K562 (cell line): Measurements from ENCODE around the gene MMP26. TPM values are rescaled to one million over a fixed set of nuclear protein-coding genes. Genes with fewer than 3 reads are reported as not detected.

ENCODE experiments used
- ATAC-seq: fragments of 200-7000 bp; cut with Tn5 transposase; 3 replicates; pipeline ENCODE4 v1.9.1; 2020; ENCODE audit warnings: moderate library complexity
- BruUV-seq: library from RNA; stranded (reverse); fragments of 400-500 nt; replicated peaks from 2 replicates; lab custom pipeline; 2021; lab: Mats Ljungman, UMichigan
- CTCF ChIA-PET: fragments of 300-600 bp; formaldehyde crosslinking; extraction: SDS; loops from one replicate; lab custom pipeline; 2021; ENCODE audit warnings: low intra/inter-chr PET ratio; lab: Yijun Ruan, JAX
- POLR2A ChIA-PET: fragments of 300-600, 350-650 bp; sonication (Branson Sonifier 250); formaldehyde crosslinking; extraction: SDS; loops from one replicate; lab custom pipeline; 2021; ENCODE audit warnings: antibody characterized with exemption, inconsistent platforms; lab: Yijun Ruan, JAX
- DNase-seq, 4 experiments: peaks; one replicate each; pipeline versions ENCODE4 v3.0.0 to v3.0.0-alpha.2; 2011 to 2018; ENCODE audit warnings: low spot score in 3 of 4, mixed read lengths in 3 of 4; ENCODE audit errors: extremely low read depth in 1 of 4
- FAIRE-seq: peaks from 2 replicates; lab custom pipeline; 2011; peaks lifted over from hg19 to GRCh38; lab: Jason Lieb, UNC
- H2AFZ ChIP-seq: 2 replicates; pipeline ENCODE4 v1.6.0; 2011; ENCODE audit warnings: low read depth, low read length, control low read depth, inconsistent platforms
- H3K27ac ChIP-seq: fragments of 200-600 bp; 3 replicates; pipeline ENCODE4 v1.8.0; 2011; ENCODE audit warnings: low read depth, mild to moderate bottlenecking, control low read depth, inconsistent platforms, low read length, moderate library complexity, mixed read lengths; ENCODE audit errors: extremely low read depth
- H3K27me3 ChIP-seq, 2 experiments: fragments of 300-600 bp in 1 of 2; 2 replicates in 1 of 2; 3 replicates in 1 of 2; pipeline versions ENCODE4 v1.6.0 to v1.8.0; 2011; ENCODE audit warnings: inconsistent platforms in 2 of 2, low read length in 2 of 2, mild to moderate bottlenecking in 1 of 2, mixed read lengths in 1 of 2, moderate library complexity in 1 of 2; ENCODE audit not compliant: control insufficient read depth in 2 of 2, insufficient read depth in 2 of 2
- H3K36me3 ChIP-seq: fragments of 300-600 bp; 3 replicates; pipeline ENCODE4 v1.8.0; 2011; ENCODE audit warnings: mild to moderate bottlenecking, low read length, inconsistent platforms; ENCODE audit not compliant: control insufficient read depth, insufficient read depth
- H3K4me1 ChIP-seq, 2 experiments: fragments of 200-600 bp in 1 of 2; replicated peaks in 1 of 2; 2 replicates in 1 of 2; 3 replicates in 1 of 2; pipeline versions ENCODE4 v1.5.1 to v1.8.0; 2011; ENCODE audit warnings: inconsistent platforms in 2 of 2, low read length in 2 of 2, mild to moderate bottlenecking in 1 of 2, mixed read lengths in 1 of 2, moderate library complexity in 1 of 2; ENCODE audit not compliant: control insufficient read depth in 2 of 2, insufficient read depth in 2 of 2
- H3K4me2 ChIP-seq: 2 replicates; pipeline ENCODE4 v1.6.1; 2011; ENCODE audit warnings: low read length, control low read depth, inconsistent platforms, mixed read lengths; ENCODE audit not compliant: insufficient read depth
- H3K4me3 ChIP-seq: fragments of 200-600 bp; sonication (generic), shearing (Covaris generic); 2 replicates; pipeline ENCODE4 v1.5.1; 2016; ENCODE audit warnings: control low read depth, inconsistent platforms
- H3K79me2 ChIP-seq: fragments of 200-600 bp; 3 replicates; pipeline ENCODE4 v1.8.0; 2011; ENCODE audit warnings: low read length, inconsistent platforms; ENCODE audit not compliant: control insufficient read depth, insufficient read depth
- H3K9ac ChIP-seq, 2 experiments: 2 replicates each; pipeline versions ENCODE4 v1.6.0 to v1.6.1; 2011; ENCODE audit warnings: low read depth in 2 of 2, low read length in 2 of 2, control low read depth in 1 of 2, inconsistent platforms in 1 of 2, mild to moderate bottlenecking in 1 of 2, mixed read lengths in 1 of 2; ENCODE audit not compliant: insufficient read depth in 1 of 2
- H3K9me1 ChIP-seq: one replicate; pipeline ENCODE4 v1.6.0; 2011; ENCODE audit warnings: inconsistent platforms, mild to moderate bottlenecking, low read length, moderate library complexity; ENCODE audit not compliant: control insufficient read depth, insufficient read depth
- H3K9me3 ChIP-seq: replicated peaks from 2 replicates; pipeline ENCODE4 v1.5.1; 2011; ENCODE audit warnings: low read depth, low read length, inconsistent platforms; ENCODE audit not compliant: control insufficient read depth, insufficient read depth
- H4K20me1 ChIP-seq: replicated peaks from 2 replicates; pipeline ENCODE4 v1.6.1; 2011; ENCODE audit warnings: low read length, inconsistent platforms, mixed read lengths; ENCODE audit not compliant: control insufficient read depth, insufficient read depth
- CAMTA2 ChIP-seq: fragments of 250-450 bp; sonication (Bioruptor Pico); conservative IDR thresholded peaks from 2 replicates; pipeline ENCODE4 v1.5.1; 2022
- CBFA2T3 ChIP-seq: fragments of 450-650 bp; IDR thresholded peaks from 2 replicates; pipeline ENCODE4 v1.6.1; 2017
- MEF2A ChIP-seq: IDR thresholded peaks from 2 replicates; pipeline ENCODE4 v1.6.1; 2011; ENCODE audit warnings: low read depth, mild to moderate bottlenecking, low read length, moderate library complexity; ENCODE audit not compliant: control insufficient read depth
- MEIS2 ChIP-seq: fragments of 450-650 bp; IDR thresholded peaks from 2 replicates; pipeline ENCODE4 v1.6.1; 2014; ENCODE audit warnings: mild to moderate bottlenecking; ENCODE audit not compliant: partially characterized antibody
- MYBL2 ChIP-seq, 2 experiments: fragments of 450-650 bp in 1 of 2; sonication (generic) in 1 of 2; formaldehyde crosslinking in 1 of 2; IDR thresholded peaks; 2 replicates each; pipeline versions ENCODE4 v1.6.1 to v1.8.1; 2017 to 2022; ENCODE audit warnings: borderline replicate concordance in 1 of 2, inconsistent platforms in 1 of 2, low read depth in 1 of 2, mild to moderate bottlenecking in 1 of 2, missing genetic modification reagents in 1 of 2, moderate library complexity in 1 of 2
- NUFIP1 ChIP-seq: fragments of 450-650 bp; IDR thresholded peaks from 2 replicates; pipeline ENCODE4 v1.6.1; 2018; ENCODE audit not compliant: partially characterized antibody
- POLR2AphosphoS2 ChIP-seq: IDR thresholded peaks from 2 replicates; pipeline ENCODE4 v1.6.1; 2012; ENCODE audit warnings: low read length, improper control_type of control experiment
- RCOR1 ChIP-seq, 2 experiments: IDR thresholded peaks; 2 replicates each; pipeline ENCODE4 v1.6.1; 2012; ENCODE audit warnings: low read depth in 2 of 2, low read length in 2 of 2, borderline replicate concordance in 1 of 2, improper control_type of control experiment in 1 of 2
- TCF7 ChIP-seq: sonication (generic); IDR thresholded peaks from 2 replicates; pipeline ENCODE4 v1.6.1; 2016; ENCODE audit warnings: antibody characterized with exemption, borderline replicate concordance
- TSC22D4 ChIP-seq: fragments of 450-650 bp; IDR thresholded peaks from 2 replicates; pipeline ENCODE4 v1.6.1; 2016; ENCODE audit warnings: missing genetic modification characterization, missing biosample characterization, control low read depth
- WGBS: fragments of 100-300 bp; shearing (Covaris generic); methylation state at CpG from one replicate; pipeline ENCODE4 v1.1.6; 2016; ENCODE audit warnings: low coverage, mixed read lengths; ENCODE audit not compliant: insufficient coverage; ENCODE audit errors: missing lambda C conversion rate; 5-methylcytosine and 5-hydroxymethylcytosine counted together
- in situ Hi-C: fragments of 300-500 bp; cut with MboI; formaldehyde crosslinking; loops from 4 replicates; pipeline ENCODE4 v1.15.0; 2018; ENCODE audit warnings: inconsistent platforms, mixed read lengths
- intact Hi-C: fragments of 100-400 bp; cut with micrococcal nuclease; formaldehyde crosslinking; loops from 2 replicates; pipeline ENCODE4 v1.14.2; 2022
- polyA plus RNA-seq, 8 experiments: library from polyadenylated mRNA; depleted of rRNA in 4 of 8; stranded (reverse) in 5 of 8; unstranded in 3 of 8; fragments of >200 nt; fragmentation: Nextera tagmentation in 2 of 8; fragmentation: Illumina TruSeq in 1 of 8; extraction: Ambion mirVana in 2 of 8; extraction: Trizol in 1 of 8; gene quantifications; 2 replicates each; pipeline versions ENCODE4 v1.2.1 to v1.2.3, GENCODE V29; 2011 to 2014; ENCODE audit warnings: inconsistent platforms in 1 of 8, missing spikeins in 1 of 8
- total RNA-seq, 7 experiments: library from RNA; depleted of rRNA in 6 of 7; stranded (reverse); fragments of >200 nt in 6 of 7; fragmentation: Illumina TruSeq in 2 of 7; extraction: Trizol in 2 of 7; gene quantifications; 2 replicates each; pipeline versions ENCODE4 v1.2.1 to v1.2.3, GENCODE V29; 2011 to 2021; ENCODE audit warnings: low replicate concordance in 1 of 7
- TF ChIP-seq, protein P1 (sequence below), 2 experiments: IDR thresholded peaks in 1 of 2; conservative IDR thresholded peaks in 1 of 2; 2 replicates each; pipeline ENCODE4 v1.6.1; 2016; ENCODE audit warnings: low read depth in 2 of 2, mild to moderate bottlenecking in 1 of 2, missing compliant biosample characterization in 1 of 2, missing genetic modification characterization in 1 of 2, moderate library complexity in 1 of 2
- TF ChIP-seq, protein P2 (sequence below): sonication (generic); formaldehyde crosslinking; IDR thresholded peaks from 2 replicates; pipeline ENCODE4 v1.5.0; 2020; ENCODE audit warnings: missing genetic modification reagents
- TF ChIP-seq, protein P3 (sequence below): fragments of 250-450 bp; sonication (Bioruptor Pico); IDR thresholded peaks from 2 replicates; pipeline ENCODE4 v1.5.1; 2021; ENCODE audit warnings: mild to moderate bottlenecking
- TF ChIP-seq, protein P4 (sequence below): fragments of 150-350 bp; conservative IDR thresholded peaks from 2 replicates; pipeline ENCODE4 v1.6.1; 2014; ENCODE audit warnings: low read length

Gene MMP26
- total and polyA plus RNA-seq, 9 of the 15 experiments (the other 6 are each of a cell fraction or from before 2014, with no cell fraction given) = not detected

DNA sequence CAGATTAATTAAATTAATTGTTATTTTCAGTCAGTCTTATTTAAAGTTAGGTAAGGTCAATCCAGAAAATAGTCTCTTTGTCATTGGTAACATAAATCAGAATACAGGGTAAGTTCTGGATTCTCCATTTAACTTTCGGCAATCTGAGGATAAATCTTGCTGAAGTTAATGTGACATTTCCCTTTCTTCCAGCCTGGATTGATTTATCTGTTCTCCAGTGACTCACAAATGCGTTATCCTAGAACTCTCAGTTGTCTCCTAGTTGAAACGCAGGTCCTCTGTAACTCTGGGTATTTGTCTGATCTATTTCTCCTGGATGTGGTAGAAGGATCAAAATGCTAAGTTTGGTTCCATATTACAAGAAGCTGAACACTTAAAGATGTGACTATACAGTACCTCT lies 39.8 kb upstream of the MMP26 start (continued):
- TF ChIP-seq, protein P1, sequence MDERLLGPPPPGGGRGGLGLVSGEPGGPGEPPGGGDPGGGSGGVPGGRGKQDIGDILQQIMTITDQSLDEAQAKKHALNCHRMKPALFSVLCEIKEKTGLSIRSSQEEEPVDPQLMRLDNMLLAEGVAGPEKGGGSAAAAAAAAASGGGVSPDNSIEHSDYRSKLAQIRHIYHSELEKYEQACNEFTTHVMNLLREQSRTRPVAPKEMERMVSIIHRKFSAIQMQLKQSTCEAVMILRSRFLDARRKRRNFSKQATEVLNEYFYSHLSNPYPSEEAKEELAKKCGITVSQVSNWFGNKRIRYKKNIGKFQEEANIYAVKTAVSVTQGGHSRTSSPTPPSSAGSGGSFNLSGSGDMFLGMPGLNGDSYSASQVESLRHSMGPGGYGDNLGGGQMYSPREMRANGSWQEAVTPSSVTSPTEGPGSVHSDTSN (CRISPR knock-in tag; IDR thresholded peaks at IDR 0.05; ENCODE audit: low read depth) = no peak
- TF ChIP-seq, protein P1 (tag; conservative IDR thresholded peaks at IDR 0.05; ENCODE audit: low read depth) = peak; percentile 69
- TF ChIP-seq MEF2A (no peak), TCF7 (no peak), MEIS2 (peak; percentile 76), NUFIP1 (no peak), POLR2AphosphoS2 (no peak), CAMTA2 (no peak)
- TF ChIP-seq, protein P2, sequence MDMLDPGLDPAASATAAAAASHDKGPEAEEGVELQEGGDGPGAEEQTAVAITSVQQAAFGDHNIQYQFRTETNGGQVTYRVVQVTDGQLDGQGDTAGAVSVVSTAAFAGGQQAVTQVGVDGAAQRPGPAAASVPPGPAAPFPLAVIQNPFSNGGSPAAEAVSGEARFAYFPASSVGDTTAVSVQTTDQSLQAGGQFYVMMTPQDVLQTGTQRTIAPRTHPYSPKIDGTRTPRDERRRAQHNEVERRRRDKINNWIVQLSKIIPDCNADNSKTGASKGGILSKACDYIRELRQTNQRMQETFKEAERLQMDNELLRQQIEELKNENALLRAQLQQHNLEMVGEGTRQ (CRISPR knock-in tag) = no peak

DNA sequence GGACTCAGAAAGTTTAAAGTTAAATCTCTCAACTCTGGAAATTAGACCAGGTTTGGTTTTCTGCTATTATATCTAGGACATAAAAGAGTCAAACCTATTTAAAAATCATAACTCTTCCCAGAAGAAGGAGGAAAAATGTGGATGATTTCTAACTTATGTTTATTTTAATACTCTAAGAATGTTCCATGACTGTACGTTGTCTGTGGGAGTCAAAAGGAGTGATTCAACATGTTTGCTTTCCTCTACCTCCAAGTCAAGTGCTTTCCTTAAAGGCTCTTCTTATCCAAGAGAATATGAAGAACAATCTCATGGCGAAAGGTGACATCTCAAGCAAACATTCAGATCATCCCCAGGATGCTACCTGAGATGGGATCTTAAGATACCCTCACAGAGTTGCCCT lies 39.2 kb upstream of the MMP26 start:
- H3K9me1 ChIP-seq = no peaks in the 10 kb centered on the region
- no peaks in the 10 kb centered on the region for H3K79me2 ChIP-seq
- no peaks in the 10 kb centered on the region for H3K27me3 ChIP-seq
- ATAC-seq = no peak
- CTCF ChIA-PET = no interaction called here
- H3K4me3 ChIP-seq = no peak overlapping the region
- DNase-seq = no peak
- no peak for FAIRE-seq
- H3K4me1 ChIP-seq = no peaks in the 10 kb centered on the region; a peak in 1 of 5 replicates
- H3K27ac ChIP-seq = no peak overlapping the region
- no peak overlapping the region for H3K4me2 ChIP-seq
- in situ Hi-C loops (no loop called here), intact Hi-C loops (no loop called here)
- BruUV-seq = no TSS peak
- no peak overlapping the region for H3K9ac ChIP-seq
- POLR2A ChIA-PET = no interaction called here
- no peak overlapping the region for H2AFZ ChIP-seq
- H4K20me1 ChIP-seq = no peaks in the 10 kb centered on the region
- H3K36me3 ChIP-seq = no peaks in the 10 kb centered on the region
- WGBS = 27% methylated on average over 2 of the region's 2 CpGs
- no peaks in the 10 kb centered on the region for H3K9me3 ChIP-seq
- TF ChIP-seq TSC22D4 = no peak
- TF ChIP-seq, protein P3, sequence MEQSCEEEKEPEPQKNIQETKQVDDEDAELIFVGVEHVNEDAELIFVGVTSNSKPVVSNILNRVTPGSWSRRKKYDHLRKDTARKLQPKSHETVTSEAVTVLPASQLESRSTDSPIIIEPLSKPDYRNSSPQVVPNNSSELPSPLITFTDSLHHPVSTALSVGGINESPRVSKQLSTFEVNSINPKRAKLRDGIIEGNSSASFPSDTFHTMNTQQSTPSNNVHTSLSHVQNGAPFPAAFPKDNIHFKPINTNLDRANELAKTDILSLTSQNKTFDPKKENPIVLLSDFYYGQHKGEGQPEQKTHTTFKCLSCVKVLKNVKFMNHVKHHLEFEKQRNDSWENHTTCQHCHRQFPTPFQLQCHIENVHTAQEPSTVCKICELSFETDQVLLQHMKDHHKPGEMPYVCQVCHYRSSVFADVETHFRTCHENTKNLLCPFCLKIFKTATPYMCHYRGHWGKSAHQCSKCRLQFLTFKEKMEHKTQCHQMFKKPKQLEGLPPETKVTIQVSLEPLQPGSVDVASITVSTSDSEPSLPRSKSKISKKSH (CRISPR knock-in tag) = no peak
- TF ChIP-seq MYBL2 (IDR thresholded peaks at IDR 0.05; ENCODE audit: low read depth) = no peak
- no peak for TF ChIP-seq MYBL2 (CRISPR knock-in tag; IDR thresholded peaks at IDR 0.05; ENCODE audit: borderline replicate concordance)
- TF ChIP-seq RCOR1 (IDR thresholded peaks at IDR 0.05; ENCODE audit: borderline replicate concordance in 1 of 2, low read depth in 2 of 2, low read length in 2 of 2) = no peak
- TF ChIP-seq, protein P4, sequence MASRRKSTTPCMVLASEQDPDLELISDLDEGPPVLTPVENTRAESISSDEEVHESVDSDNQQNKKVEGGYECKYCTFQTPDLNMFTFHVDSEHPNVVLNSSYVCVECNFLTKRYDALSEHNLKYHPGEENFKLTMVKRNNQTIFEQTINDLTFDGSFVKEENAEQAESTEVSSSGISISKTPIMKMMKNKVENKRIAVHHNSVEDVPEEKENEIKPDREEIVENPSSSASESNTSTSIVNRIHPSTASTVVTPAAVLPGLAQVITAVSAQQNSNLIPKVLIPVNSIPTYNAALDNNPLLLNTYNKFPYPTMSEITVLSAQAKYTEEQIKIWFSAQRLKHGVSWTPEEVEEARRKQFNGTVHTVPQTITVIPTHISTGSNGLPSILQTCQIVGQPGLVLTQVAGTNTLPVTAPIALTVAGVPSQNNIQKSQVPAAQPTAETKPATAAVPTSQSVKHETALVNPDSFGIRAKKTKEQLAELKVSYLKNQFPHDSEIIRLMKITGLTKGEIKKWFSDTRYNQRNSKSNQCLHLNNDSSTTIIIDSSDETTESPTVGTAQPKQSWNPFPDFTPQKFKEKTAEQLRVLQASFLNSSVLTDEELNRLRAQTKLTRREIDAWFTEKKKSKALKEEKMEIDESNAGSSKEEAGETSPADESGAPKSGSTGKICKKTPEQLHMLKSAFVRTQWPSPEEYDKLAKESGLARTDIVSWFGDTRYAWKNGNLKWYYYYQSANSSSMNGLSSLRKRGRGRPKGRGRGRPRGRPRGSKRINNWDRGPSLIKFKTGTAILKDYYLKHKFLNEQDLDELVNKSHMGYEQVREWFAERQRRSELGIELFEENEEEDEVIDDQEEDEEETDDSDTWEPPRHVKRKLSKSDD = no peak
- no peak for TF ChIP-seq CBFA2T3
